NCI-H2196 (cell line): ENCODE measurements around the gene SIVA1.

Experiments
- DNase-seq: peaks from one replicate; lab custom pipeline; 2025; ENCODE audit not compliant: unreplicated experiment; lab: John Stamatoyannopoulos, UW

Gene SIVA1

DNA sequence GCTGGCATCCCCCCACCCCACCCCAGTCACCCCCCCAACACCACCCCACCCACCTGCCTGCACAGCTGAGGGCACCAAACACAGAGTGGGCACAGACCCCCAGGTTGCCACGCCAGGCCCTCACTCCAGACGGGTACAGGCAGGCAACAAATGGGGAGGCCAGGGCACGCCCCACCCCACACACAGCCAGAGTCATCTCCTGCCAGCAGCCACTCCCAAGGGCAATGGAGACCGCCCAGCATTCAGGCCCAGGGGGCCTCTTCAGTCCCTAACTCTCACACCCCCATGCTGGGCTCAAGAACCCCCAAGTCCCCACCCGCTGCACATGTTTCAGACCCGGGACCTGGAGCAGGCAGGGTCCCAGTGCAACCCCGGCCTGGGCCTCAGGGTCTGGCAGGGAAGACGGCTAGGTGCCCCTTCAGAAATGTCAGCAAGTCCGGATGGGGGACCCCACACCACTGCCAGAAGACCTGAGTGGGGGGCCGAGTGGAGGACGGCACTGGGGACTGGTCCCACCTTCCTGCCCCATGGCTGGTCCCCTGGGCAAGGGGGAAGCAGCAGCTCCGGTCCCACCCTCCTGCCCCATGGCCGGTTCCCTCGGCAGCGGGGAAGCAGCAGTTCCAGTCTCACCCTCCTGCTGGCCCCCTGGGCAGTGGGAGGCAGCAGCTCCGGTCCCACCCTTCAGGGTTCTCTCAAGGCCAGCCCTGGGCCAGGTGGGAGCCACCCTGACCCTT is 30.7 kb downstream of the SIVA1 start:
- no peak for DNase-seq

DNA sequence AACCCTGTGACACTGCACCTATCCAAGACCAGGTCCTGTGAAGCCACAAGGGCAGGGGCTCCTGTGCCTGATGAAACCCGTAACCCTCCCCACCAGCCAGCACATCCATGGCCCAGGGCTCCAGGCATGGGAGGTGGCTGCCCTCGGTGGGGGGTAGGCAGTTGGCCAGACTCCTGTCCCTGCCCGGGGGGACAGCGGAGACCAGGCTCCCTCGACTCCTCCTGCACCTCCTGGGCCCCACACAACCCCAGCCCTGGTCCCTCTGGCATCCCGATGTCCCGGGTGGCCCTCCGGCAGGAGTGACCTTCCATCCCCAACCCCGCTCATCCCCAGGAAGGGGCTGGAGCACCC is 31.2 kb downstream of the SIVA1 start:
- no peak for DNase-seq

DNA sequence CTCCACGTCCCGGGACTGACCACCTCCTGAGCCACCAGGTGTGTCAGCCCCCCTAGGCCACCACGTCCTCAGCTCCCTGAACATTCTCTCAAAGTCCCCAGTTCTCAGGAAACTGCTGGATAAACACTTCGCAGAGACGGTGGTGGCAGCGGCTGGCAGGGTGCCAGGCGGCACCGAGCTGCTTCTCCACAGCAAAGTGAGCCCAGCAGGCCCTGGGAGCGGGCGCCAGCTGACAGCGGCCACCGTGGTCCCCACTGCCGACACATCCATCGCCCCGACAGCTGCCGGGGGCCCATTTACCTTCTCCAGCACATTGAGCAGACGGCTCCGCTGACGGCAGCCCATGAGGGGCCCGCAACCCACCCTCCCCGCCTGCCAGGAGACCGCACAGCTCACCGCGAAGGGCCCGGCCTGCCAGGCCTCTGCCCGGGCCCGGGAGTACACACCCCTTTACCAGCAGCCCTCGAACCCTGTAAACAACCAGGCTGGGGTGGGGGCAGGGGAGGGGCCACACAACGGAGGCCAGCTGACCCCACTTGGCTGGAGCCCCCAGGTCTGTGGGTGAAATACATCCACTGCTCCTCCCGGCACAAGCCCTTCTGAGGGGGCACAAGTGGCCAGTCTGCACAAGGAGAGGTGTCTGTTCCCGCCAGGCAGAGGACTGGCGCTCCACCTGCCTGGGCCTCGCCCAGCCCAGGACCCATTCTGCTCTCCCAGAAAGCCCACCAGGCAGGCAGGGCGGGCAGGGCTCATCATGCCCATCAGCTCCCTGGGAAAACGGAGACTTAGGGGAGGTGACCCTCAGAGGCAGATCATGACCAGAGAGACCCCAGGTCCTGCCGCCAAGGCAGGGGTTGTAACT is 32.1 kb downstream of the SIVA1 start:
- no peak for DNase-seq

DNA sequence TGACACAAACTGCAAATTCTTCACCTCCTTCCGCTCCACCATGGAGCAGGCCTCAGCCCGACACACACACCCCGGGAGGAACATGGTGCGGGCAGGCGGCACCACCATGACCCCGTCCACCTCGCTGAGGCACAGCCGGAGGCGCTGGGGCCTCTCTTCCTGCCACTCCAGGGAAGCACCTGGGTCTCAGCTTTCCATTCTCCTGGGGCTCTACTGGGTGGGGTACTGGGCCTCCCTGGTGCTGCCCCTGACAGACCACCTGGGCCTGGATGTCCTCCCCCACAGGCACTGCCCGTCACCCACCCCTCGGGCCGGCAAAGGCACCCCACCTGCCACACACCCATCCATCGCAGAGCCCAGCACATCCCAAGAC is 32.7 kb downstream of the SIVA1 start:
- DNase-seq, result no peak

DNA sequence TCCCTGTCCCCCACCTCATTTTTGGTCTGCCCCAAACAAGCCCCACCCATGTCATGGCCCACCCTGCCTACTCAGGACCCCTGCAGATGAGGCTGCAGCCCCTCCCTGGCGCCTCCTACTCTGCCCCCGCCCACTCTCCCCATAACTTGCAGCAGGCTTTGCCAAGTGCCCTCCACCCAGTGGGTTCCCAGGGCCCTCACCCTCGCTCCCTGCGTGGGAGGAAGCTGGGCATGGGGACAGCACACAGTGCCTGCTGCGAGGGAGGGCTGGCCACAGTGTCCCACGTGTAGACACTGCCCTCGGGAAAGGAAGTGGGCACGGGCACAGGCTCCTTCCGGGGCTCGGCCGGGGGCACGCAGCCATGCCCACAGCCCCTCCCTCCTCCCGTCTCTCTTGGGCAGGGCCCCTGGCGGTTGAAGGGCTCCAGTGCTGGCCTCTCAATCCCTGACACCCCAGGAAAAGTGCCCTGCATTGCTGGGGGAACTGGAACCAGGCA is 33.2 kb downstream of the SIVA1 start:
- DNase-seq, result no peak

DNA sequence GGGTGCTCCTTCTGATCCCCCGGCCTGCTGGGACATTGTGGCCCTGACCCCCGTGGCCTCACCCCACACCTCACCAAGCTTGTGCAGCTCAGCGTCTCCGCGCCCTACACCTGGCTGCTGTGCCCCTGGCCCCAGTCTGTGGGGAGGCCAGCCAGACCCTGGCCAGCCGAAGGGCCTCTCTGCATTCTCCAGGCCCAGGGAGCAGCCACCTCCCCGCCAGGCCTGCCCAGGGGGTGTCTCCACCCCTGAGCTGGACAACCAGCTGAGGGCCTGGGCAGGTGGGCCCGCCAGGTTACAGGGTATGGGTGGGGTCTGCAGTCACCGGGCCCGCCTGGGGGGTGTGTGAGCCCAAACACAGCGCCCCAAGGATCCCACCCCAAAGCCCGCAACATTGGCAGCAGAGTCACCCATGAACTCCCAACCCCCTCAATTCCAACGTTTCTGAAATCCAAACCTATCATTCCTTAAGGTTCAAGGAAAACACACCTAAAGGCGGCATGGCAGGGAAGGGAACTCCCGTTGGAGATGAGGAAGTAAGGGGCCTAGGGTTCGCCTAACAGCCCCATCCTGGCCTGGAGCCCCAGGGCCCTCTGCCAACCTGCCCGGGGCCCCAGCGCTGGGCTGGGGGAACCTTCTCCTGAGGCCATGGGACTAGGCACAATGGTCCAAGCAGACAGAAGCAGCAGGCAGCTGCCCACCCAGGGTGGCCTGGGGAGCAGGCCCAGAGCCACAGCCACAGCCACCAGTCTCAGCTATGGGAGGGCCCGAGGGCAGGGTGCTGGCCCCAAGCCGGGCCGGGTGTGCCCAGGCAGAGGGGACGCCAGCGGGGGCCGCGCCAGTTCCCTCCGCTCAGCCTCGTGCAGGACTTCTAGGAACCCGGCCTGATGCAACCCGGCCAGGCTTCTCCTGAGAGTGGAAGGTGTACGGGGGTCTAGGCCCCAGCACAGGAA is 34.1 kb downstream of the SIVA1 start:
- no peak for DNase-seq

DNA sequence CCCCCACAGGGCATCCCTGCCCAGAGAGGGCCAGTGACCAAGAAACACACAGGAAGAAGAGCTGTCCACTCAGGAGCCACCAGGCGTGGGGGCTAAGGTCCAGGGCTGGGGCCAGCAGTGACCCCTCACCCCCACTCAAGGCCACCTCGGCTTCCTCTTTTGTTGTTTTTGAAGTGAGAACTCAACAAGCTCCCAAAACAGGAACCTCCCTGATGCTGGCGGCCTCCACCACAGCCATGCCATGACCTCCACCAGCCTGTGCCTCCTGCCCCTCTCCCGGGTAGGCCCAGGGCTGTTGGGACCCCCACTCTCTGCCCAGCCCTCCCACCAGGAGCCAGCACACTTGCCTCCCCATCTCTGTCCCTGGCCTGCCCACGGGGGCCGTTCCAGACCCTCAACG is 34.8 kb downstream of the SIVA1 start:
- no peak for DNase-seq

DNA sequence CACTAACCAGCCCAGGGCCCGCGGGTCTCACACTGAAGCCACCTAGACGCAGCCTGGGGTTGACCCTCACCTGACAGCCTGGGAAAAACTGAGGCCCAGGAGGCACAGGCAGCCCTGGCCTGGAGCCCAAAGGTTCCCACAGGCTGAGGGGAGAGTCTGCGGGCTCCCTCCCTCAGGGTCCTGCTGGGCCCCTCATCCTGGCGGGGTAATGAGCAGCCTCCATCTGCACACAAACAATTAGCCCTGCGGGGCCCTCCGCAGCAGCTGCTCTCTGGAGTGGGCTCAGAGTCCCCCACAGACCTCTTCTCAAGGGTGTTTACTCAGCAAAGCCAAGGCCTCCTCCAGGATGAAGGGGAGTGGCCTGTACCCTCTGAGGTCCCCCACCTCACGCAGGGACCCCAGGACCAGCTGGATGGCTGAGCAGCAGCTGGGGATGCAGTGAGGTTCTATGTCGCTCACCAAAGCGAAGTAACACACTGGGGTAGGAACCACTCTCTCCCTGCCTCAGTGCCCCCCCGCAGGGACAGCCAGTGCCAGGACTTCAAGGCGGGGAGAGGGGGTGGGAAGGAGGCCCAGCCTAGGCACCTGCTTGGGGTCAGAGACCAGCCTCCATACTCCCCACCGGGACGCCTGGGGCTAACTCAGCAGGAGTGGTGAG is 35.3 kb downstream of the SIVA1 start:
- no peak for DNase-seq

DNA sequence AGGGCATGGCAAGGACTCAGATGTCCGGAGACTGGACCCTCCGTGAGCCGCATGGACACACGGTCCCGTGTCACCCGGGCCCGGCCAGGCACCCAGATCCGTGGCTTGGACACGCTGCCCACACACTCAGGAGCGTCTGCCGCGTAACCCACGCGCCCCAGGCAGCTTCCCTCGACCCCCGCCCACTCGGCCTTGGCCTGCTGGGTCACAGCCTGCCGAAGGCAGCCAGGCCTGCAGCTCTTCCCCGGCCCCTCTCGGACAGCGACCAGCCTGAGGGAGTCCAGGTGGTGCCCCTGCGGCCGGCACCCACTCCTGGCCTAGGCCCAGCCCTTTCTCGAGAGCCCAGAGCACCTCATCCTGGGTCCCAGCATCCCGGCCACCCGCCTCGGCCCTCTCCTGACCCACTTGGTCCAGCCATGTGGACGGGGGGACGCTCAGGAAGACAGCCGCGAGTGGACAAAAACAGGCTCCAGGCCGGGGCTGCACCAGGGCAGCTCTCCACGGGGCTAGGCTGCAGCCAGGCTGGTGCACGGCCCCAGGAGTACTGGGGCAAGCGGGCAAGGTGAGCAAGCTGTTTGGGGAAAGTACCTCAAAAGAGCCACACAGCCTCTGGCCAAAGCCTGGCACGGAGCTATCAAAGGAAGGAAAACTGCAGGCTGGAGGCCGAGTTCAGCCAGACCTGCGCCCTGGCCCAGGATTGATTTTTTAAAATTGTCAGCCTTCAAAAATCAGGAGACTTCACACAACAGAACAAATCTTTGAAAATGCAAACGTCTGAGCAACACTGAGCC is 36.1 kb downstream of the SIVA1 start:
- no peak for DNase-seq

DNA sequence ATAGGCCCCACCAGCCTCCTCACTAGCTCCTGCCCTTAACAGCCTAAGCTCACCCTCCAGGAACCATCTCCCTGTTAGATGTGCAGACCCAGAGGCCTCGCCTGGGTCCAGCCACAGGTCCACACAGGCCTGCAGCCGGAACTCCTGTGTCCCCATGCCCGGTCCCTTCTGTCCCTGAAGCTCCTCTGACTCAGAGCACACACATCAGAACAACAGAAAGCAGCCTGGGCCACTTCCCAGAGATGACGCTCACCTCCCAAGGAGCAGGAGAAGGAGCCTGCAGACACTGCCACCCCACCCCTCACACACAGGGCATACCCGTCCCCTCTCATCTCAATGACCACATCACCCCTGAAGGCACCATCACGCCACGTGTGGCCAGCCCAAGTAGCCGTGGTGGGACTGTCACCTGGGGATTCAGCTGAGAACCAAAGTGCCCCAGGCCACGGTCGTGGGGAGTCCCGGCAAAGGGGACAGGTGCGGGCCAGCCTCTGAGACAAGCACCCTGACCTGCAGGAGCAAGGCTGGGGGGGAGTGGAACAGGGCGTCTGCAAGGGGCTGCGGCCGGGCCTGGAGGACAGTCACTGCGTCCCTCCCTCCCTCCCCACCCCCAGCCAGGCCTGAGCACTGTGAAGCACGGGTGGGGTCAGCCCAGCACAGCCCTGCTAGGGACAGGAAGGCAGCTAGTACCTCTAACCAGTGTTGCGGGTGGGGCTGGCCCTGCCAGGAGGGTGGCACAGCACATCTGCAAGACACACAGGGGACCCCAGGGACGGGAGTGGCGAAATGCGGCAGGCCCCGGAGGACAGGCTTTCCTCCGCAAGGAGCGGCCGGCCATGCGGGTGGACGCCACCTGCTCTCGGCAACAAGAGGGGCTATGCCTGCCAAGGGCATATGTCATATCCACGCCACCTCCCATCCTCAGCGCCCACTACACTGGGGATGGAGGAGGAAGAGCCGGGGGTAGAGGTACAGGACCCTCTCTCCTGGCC is 37.1 kb downstream of the SIVA1 start:
- DNase-seq, result no peak

DNA sequence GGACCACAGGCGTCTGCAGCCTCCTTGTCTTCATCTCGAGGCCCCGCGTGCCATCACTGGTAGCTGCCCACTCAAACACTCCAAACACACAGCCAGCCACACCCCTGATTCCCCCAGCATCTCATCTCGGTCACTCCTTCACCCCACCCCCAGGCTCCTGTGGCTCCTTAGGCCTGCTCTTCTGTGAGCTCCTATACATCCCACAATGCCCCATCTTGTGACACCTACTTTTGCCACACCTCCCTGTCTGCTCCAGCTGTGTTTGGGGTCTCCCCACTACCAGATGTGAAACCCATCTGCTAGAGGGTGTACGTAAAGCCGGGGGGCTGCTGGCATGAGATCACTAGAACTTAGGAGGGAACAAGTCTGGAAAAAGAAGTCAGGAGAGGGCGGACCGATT is 38.5 kb downstream of the SIVA1 start:
- no peak for DNase-seq

DNA sequence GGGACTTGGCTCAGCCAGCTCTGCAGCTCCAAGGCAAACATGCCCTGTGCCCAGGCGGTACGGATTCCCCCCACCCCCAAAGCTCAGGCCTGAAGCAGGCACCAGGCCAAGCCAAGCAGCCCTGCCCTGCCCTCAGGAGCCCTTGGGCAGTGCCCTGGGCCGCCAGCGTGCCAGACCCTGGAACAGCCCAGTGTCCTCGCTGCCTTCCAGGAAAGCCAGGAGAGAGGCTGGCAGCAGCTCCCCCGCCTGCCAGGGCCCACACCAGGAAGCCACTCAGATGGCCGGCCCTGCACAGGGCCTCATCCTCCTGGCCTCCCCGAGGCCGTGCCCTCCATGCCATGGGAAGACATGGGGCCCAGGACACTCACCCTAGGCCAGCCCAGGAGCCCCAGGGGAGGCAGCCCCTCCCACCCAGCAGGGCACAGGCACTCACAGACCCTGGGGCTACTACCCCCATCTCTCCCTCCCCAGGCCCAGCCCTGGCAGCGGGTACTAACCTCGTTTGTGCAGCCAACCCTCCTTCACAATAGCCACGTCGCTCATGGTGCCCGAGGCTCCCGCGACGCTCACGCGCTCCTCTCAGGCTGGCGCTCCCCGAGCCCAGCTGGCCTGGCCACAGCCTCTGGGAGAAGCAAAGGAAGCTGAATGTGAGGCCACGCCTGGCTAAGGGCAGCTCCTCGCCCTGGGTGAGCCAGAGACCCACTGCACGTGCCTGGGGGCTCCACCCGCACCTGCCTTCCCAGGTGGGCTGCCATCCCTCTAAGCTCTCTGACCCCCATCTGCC is 39.3 kb downstream of the SIVA1 start:
- no peak for DNase-seq

DNA sequence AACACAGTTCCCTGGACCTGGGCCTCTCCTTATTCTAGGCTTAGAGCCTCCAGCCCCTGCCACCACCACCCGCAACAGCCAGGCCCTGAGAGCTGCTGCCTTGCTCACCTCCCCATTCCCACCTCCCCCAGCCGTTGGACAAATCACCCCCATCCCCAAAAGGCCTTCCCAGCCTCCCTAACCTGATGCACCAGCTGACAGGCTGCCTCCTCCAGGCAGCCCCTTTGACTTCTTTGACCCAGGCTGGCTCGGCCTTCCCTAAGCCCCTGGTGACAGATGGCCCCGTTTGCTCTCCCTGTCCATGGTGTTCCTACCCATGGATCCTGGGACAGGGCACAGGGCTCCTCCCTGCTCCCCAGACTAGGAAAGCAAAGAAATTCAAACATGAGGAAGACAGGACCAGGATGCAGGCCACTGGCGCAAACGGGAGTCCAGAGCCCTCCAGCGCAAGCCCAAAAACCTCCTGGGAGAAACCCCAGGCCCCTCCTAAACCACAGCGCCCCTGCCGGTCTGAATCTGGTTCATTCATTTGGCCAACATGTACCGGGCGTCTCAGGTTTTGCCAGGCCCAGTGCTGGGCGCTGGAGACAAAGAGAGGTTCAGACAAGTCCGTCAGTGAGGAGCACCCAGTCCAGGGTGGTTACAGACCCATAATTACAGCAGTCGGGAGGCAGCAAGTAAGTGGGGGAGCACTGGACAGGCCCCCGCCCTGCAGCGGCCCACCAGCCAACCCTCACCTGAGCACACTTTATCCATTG is 40.2 kb downstream of the SIVA1 start:
- DNase-seq, result no peak

DNA sequence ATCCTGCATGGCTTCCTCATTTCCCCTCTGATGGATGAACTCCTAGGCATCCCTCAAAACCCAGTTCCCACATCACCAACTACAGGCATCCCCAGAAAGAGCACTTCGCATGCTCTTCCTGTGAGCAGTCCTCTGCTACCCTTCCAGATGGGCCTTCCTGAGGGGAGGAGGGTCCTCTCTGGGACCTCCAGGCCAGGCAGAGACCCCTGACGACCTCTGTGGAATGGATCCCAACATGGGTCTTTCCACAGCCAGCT is 40.7 kb downstream of the SIVA1 start:
- no peak for DNase-seq

DNA sequence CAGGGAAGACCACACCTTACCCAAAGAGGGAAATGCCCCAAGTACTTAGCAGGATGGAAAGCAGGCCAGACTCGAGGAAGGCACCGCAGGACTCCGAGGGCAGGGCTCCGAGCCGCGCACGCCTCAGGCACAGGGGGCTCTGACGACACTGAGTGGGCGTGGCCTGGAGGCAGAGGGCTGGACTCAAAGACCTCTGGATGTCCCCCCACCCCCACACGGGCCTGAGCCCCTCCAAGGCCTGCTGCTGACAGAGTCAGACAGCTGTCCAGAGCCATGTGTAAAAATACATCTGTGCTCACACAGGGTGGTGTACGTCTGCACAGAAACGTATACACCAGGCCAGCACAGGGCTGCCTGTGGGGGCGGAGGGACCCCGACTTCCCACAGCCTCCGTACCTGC is 41.2 kb downstream of the SIVA1 start:
- no peak for DNase-seq

DNA sequence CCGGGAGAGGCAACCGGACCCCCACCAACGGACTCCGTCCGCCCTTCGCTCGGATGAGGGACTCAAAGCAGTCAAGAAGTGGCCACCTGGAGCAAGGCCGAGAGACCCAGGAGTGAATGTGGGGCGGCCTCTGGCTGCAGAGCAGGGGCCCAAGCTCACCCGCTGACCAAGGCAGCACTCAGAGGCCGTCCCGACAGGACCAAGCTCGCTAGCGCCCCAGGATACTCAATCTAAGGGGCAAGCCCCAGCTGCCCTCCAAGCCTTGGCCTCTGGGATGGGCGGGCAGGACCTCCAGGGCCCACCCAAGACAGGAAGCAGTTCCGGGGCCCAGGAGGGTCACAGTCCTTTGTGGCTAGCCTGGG is 41.7 kb downstream of the SIVA1 start:
- no peak for DNase-seq

DNA sequence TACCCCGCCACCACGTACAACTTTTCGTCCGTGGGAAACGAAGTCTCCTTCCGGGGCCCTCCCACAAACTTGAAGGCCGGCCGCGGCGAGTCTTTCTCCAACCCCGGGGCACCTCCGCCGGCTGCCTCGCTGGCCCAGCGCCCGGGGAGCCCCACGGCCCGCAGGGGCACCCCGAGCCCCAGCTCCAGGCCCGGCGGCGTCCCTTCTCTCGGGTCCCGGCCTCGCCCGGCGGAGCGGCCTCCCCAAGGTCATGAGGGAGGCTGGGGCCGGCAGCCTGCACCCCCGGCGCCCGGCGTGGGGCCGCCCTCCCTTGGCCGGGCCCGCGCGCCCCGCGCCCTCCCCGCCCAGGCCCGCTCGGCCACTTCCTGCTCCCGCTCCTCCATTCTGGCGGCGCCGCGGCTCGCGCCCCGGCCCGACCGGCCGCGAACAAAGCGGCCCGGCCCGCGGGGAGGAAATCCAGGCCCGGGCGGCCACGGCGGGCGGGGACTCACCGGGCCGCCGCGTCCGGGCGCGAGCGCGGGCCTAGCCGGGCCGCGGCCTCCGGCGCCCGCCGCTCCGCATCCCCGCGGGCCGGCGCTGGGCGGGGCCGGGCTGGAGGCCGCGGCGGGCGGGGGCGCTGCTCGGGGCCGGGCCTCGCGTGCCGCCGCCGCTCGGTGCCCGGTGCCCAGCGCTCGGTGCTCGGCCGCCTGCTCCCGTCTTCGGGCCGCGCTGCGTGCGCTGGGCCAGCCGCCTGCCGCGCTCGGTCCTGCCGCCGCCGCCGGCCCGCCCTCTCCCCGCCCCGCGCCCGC is 42.2 kb downstream of the SIVA1 start, which contains the start of gene AKT1:
TSS of gene AKT1 (minus strand) at position 756 of the 788 bp plus-strand sequence. CDS start 3,105 bp downstream, outside the sequence.
- DNase-seq, result peak; percentile 27
